HL-60/S4 treated with phorbol 12-myristate 13-acetate at 8.2 ng/mL for 4 days and 3 days (cell line): ENCODE results near the gene PIGL.

Experiments used
- in situ Hi-C: fragments of 300-500 bp; cut with MboI; formaldehyde crosslinking; loops from 2 replicates; pipeline ENCODE4 v1.15.0; 2022; ENCODE audit warnings: low sequenced_read_pairs

The PIGL gene

DNA sequence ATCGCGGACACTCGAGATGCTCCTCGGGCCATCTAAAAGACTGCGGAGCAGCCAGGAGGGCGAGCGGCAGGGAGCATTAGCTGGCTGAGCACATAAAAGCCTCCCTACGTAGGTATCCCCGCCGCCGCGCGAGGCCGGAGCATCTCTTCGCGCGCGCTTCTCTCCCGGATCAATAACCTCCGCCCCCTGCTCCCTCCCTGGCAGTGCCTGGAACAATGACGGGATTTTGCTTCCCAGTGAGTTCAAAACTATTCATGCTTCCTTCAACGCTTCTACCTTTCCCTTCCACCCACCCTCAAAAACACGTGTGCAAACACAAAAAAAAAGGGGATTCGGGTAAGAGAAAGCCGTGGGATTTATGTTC, 135.3 kb downstream of the PIGL start:
- in situ Hi-C loops, result no loop called here

DNA sequence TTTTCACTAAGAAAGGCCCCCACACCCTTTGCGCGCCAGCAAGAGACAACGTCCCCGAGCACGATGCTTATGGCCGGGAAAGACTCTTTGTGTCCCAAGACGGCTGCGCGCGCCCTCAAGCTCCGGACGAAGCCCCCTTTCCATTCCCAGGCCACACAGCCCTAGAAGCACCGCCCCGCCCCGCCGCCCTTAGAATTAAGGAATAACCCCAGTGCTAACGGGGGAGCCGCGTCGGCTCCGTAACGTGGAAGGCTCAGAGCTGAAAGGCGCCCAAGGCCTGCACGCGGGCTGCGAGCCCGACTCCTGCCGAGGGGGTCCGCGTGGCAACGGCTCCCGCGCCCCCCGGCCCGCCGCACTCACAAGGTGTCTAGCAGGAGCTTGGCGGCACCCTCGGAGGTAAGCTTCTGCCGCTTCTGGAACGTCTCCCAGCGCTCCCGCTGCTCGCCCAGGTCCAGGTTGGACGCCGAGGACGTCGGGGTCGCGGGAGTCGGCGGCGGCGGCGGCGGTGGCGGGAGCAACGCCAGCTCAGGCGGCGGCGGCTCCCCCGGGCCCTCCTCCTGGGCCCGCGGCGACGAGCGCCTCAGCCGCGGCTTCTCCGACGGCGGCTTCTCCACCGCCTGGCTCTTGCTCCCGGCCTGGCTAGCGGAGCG, 135.8 kb downstream of the PIGL start:
- in situ Hi-C loops, result no loop called here

DNA sequence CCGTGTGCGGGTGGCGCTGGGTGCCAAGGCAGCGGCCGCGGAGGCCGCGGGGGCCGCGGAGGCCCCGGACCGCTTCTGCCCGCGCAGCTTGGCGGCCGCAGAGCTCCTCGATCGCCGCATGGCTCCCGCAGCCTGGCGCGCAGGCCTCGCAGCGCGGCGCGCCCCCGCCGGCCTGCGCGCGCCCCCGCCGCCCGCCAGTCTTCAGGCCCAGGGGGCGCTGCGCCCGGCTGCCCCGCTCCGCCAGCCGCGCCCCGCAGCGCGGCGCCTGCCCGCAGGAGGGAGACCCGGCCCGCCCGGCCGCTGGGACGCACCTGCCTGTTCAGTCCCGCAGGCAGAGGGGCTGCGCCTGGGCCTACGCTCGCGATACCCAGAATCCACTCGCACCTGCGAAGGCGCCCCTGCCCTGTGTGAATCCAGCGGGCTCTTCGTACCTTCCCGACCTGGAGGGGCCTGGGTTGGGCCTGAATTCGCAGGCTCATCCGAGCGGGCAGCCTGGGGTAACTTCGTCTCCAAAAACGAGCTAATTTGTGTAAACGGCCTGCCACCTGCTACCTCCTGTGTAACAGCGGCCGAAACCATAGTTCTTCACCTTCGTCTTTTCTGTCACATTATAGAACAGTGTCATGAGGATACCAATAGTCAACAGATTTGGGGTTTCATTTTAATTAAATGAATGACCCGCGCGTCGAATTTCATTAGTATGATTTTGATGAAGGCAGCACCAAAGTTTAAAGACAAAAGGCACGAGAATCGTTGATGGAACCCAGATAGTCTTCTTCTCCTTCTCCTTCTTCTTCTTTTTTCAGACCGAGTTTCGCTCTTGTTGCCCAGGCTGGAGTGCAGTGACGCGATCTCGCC, 136.5 kb downstream of the PIGL start, which contains the start of gene CENPV:
CENPV (minus strand) TSS at position 153 of the 858 bp plus-strand sequence; CDS start at position 120, 33 bp downstream.
- in situ Hi-C loops, result no loop called here

DNA sequence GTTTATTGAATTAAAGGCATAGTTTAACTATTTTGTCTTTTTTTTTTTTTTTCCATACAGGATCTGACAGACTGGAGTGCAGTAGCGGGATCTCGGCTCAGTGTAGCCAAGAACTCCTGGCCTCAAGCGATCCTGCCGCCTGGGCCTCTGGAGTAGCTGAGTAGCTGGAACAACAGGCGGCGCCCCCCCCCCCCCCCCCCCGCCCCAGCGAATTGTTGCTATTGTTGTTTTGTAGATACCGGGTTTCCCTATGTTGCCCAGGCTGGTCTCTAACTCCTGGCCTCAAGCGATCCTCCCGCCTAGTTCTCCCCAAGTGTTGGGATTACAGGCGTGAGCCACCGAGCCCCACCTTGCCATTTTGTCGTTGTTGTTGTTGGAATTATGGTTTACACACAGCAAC, 137.6 kb downstream of the PIGL start:
- in situ Hi-C loops, result no loop called here

DNA sequence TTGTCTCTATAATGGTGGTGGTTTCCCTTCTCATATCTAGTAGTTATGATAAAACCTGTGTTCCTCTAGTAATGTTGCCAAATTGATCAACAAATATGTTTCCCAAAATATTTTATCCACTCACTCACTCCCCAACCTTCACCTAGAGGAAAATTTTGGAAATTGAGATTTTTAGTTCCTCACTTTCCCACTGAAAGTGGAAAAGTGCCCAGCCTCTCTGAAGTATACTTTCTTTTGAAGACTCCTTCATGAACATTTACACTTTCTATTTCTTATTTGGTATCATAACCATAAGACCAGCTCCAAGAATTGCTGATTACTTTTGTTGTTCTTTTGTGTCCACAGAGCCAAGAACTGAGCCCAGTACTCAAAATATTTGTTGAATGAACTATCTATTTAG, 141.4 kb downstream of the PIGL start:
- in situ Hi-C loops, result no loop called here

DNA sequence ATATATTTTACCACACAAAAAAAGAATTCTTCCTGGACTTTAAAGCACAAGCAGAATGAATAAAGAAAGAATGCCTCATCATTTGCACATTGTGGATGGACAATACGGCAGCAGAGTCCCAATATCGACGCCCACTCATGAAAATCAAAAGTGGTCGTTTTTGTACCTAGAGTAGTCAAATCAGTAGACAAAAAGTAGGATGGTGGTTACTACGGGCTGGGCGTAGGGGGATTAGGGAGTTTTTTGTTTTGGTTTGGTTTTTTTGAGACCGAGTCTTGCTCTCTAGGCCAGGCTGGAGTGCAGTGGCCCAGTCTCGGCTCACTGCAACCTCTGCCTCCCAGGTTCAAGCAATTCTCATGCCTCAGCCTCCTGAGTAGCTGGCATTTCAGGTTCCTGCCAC, 144.9 kb downstream of the PIGL start:
- in situ Hi-C loops, result no loop called here

DNA sequence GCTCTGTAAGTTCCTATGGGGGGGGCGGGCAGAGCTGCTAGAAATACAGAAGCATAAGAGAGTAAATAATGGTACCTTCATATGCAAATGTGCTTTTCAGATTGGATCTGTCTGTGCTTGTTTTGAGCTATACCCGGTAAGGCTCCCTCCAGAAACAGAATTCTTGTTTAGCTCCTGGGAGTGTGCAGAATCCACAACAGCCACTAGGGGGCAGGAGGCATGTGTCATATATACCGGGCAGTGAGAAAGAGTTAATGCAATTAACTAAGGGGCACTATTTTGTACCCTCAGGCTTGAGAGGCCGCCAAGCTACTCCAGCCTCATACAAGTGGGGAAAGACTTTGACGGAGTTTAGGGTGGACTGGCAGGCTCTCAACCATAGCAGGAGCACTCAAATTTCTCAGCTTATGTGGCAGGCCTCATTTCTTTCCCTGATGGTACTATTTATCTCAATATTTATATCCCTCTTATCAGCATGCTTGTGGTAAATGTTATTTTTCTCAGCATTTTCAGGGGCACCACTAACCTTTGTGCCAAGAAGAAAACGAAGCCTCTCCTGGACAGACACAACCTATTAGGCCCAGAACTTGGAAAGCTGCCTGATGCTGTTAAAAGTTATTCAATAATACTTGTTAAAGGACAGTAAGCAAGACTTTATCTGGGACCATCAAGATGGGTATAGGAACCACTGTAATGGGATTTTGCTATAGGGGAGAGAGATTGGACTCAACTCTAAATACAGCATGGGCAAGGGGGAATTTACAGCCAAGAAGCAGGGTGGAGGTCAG, 146.9 kb downstream of the PIGL start:
- in situ Hi-C loops, result no loop called here

DNA sequence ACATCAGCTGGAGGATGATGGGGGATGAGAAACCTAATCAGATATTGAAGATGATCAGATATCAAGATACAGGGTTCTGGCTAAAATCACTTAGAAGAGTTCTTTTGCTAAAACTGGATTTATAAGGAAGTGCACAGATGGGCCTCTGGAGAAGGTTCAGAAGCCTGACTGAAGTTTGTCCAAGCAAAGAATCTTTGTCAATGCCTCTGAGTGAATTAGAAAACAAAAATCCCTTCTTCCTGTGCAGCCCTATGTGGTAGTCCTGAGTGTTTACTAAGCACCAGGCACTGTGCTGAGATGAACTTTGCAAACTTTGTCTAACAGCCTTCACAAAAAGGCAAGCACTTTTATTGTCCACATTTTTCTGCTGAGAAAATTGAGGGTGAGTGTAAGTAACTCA, 147.6 kb downstream of the PIGL start:
- in situ Hi-C loops, result no loop called here

DNA sequence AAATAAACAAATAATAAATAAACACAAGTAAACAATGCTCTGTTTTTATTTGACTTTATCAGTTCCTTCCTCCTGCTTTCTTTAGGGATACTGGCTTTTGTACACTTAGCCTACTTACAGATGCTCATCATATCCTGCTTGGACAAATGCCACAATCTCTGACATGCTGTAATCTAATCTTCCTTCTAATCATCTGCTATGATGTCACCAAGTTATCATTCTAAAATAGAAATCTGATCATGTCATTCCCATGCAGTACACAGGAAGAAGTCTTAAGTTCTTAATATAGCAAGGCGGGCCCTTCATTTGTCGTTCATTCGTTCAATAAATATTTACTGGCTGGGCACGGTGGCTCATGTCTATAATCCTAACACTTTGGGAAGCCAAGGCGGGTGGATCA, 154.7 kb downstream of the PIGL start:
- in situ Hi-C loops, result no loop called here

DNA sequence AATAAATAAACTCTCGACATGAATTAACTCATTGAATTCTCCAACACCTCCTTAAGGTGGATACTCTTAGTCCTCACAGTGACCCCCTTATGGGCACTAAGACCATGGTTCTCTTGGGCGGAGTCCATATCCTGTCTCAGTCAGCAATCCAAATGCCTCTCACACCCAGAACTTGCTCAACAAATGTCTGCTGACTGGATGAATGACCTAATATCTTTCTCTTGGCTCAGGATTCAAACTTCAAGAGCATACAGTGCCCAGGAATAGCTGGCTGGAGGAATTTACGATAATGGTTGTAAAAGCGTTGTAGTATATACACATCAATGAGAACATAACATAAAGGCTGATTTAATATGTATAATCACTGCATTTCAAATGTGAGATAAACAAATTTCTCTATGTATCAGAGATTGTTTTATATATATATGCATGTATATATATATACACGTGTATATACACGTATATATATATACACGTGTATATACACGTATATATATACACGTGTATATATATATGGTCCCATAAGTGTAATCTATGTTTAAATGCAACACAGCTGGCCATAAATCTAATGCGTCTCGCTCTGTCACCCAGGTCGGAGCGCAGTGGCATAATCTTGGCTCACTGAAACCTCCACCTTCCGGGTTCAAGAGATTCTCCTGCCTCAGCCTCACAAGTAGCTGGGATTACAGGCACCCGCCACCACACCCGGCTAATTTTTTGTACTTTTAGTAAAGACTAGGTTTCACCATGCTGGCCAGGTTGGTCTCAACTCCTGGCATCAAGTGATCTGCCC, 157.3 kb downstream of the PIGL start:
- in situ Hi-C loops, result no loop called here
